Panc1 (cell line): ENCODE results near the gene TMEM131L. TPM values are rescaled to one million over a fixed set of nuclear protein-coding genes. Genes with fewer than 3 reads are reported as not detected.

ENCODE experiments used
- ATAC-seq: fragments of 200-7000 bp; cut with Tn5 transposase; 2 replicates; pipeline ENCODE4 v1.9.1; 2020; ENCODE audit warnings: mild to moderate bottlenecking, moderate library complexity
- BruUV-seq: library from RNA; stranded (reverse); fragments of 400-500 nt; replicated peaks from 2 replicates; lab custom pipeline; 2021; lab: Mats Ljungman, UMichigan
- CTCF ChIA-PET: fragments of 300-600 bp; sonication (Branson Sonifier 250); formaldehyde crosslinking; loops from one replicate; lab custom pipeline; 2022; ENCODE audit warnings: antibody characterized with exemption; lab: Charles Lee
- POLR2A ChIA-PET: fragments of 300-600 bp; sonication (Branson Sonifier 250); formaldehyde crosslinking; loops from one replicate; lab custom pipeline; 2022; ENCODE audit warnings: antibody characterized with exemption; lab: Charles Lee
- DNase-seq: peaks from one replicate; pipeline ENCODE4 v3.0.0-alpha.2; 2010; ENCODE audit warnings: low read depth, low spot score
- H3K27ac ChIP-seq: 2 replicates; pipeline ENCODE4 v1.5.1; 2011; ENCODE audit warnings: mild to moderate bottlenecking, low read length, inconsistent platforms
- H3K27me3 ChIP-seq: fragments of 200-500 bp; sonication (Bioruptor generic); 2 replicates; pipeline ENCODE4 v1.6.0; 2014; ENCODE audit warnings: low read length, inconsistent platforms; ENCODE audit not compliant: control insufficient read depth, insufficient read depth
- H3K36me3 ChIP-seq: fragments of 200-500 bp; sonication (Bioruptor generic); 2 replicates; pipeline ENCODE4 v1.5.1; 2014; ENCODE audit warnings: inconsistent platforms, mild to moderate bottlenecking, low read length, moderate library complexity; ENCODE audit not compliant: control insufficient read depth, insufficient read depth
- H3K4me1 ChIP-seq: 2 replicates; pipeline ENCODE4 v1.5.1; 2011; ENCODE audit warnings: inconsistent platforms, mild to moderate bottlenecking, low read length, moderate library complexity; ENCODE audit not compliant: control insufficient read depth, insufficient read depth
- H3K4me3 ChIP-seq, 2 experiments: 2 replicates each; pipeline ENCODE4 v1.5.1; 2011 to 2012; ENCODE audit warnings: low read depth in 2 of 2, low read length in 2 of 2, mild to moderate bottlenecking in 2 of 2, inconsistent platforms in 1 of 2, moderate library complexity in 1 of 2
- H3K9me3 ChIP-seq: fragments of 200-500 bp; sonication (Bioruptor generic); 2 replicates; pipeline ENCODE4 v1.5.1; 2014; ENCODE audit warnings: low read depth, mild to moderate bottlenecking, inconsistent platforms, low read length, moderate library complexity; ENCODE audit not compliant: control insufficient read depth, insufficient read depth
- CTCF ChIP-seq: fragments of 450-650 bp; IDR thresholded peaks from 2 replicates; pipeline ENCODE4 v1.5.1; 2017; ENCODE audit warnings: mild to moderate bottlenecking
- POLR2AphosphoS5 ChIP-seq: IDR thresholded peaks from 2 replicates; pipeline ENCODE4 v1.6.1; 2012; ENCODE audit warnings: mild to moderate bottlenecking, low read depth, low read length, moderate library complexity
- REST ChIP-seq, 2 experiments: IDR thresholded peaks; 2 replicates each; pipeline ENCODE4 v1.6.1; 2011 to 2012; ENCODE audit warnings: low read depth in 2 of 2, control low read depth in 1 of 2, low read length in 1 of 2, mild to moderate bottlenecking in 1 of 2, moderate library complexity in 1 of 2; ENCODE audit not compliant: insufficient read depth in 1 of 2
- SIN3A ChIP-seq: IDR thresholded peaks from 2 replicates; pipeline ENCODE4 v1.6.1; 2012; ENCODE audit warnings: low read depth, mild to moderate bottlenecking, low read length, moderate library complexity, borderline replicate concordance; ENCODE audit not compliant: insufficient read depth
- TCF7L2 ChIP-seq: IDR thresholded peaks from 2 replicates; pipeline ENCODE4 v1.6.1; 2011; ENCODE audit warnings: mild to moderate bottlenecking, low read depth, low read length, inconsistent platforms
- in situ Hi-C: cut with HindIII; loops from 2 replicates; pipeline ENCODE4 v1.10.0; 2016; ENCODE audit warnings: low sequenced_read_pairs, low pct_unique_long_range_greater_than_20kb
- intact Hi-C: fragments of 100-400 bp; cut with micrococcal nuclease; formaldehyde crosslinking; loops from one replicate; pipeline ENCODE4 v1.10.0; 2022; ENCODE audit not compliant: unreplicated experiment
- total RNA-seq: library from RNA; stranded (reverse); gene quantifications from one replicate; pipeline ENCODE4 v1.2.1, GENCODE V29; 2021; ENCODE audit not compliant: unreplicated experiment

Gene TMEM131L
- total RNA-seq, 1 experiment from 2014 or later: 13.5 TPM

- POLR2A ChIA-PET: no interaction called here
- intact Hi-C loops: no loop called here
Observed at GRCh38 chr4:153623491-153623890, 157.3 kb downstream of the TMEM131L start.

GRCh38 chr4:153628796-153629315 is 162.7 kb downstream of the TMEM131L start:
- no peaks in the 10 kb centered on the region for H3K4me1 ChIP-seq
- H3K27me3 ChIP-seq: no peaks in the 10 kb centered on the region
- ChIA-PET CTCF (no interaction called here), POLR2A (no interaction called here)
- ATAC-seq (no peak), DNase-seq (no peak)
- H3K4me3 ChIP-seq: no peak overlapping the region
- BruUV-seq: no TSS peak
- TF ChIP-seq CTCF (no peak), SIN3A (no peak), TCF7L2 (no peak)
- intact Hi-C loops (no loop called here), in situ Hi-C loops (no loop called here)
- H3K9me3 ChIP-seq: no peaks in the 10 kb centered on the region
- no peak overlapping the region for H3K27ac ChIP-seq
- no peaks in the 10 kb centered on the region for H3K36me3 ChIP-seq

More at GRCh38 chr4:153623491-153623890, 157.3 kb downstream of the TMEM131L start:
- no TSS peak for BruUV-seq
- CTCF ChIA-PET: no interaction called here
- in situ Hi-C loops: no loop called here
- no peaks in the 10 kb centered on the region for H3K9me3 ChIP-seq
- H3K27ac ChIP-seq: no peak overlapping the region
- no peaks in the 10 kb centered on the region for H3K27me3 ChIP-seq
- H3K4me1 ChIP-seq: no peaks in the 10 kb centered on the region
- no peak overlapping the region for H3K4me3 ChIP-seq
- DNase-seq (no peak), ATAC-seq (no peak)
- H3K36me3 ChIP-seq: no peaks in the 10 kb centered on the region
- TF ChIP-seq SIN3A (no peak), REST (IDR thresholded peaks at IDR 0.05; ENCODE audit: insufficient read depth in 1 of 2, low read depth in 2 of 2, low read length in 1 of 2) (no peak), POLR2AphosphoS5 (no peak), TCF7L2 (no peak), CTCF (no peak)
